T-helper 2 cell treated with Interferon-gamma antibody and Interleukin-4, amounts not matched to agents 100 ng/mL and 5 ng/mL, for 36 hours (primary cell): ENCODE data around the gene UBE2L3. TPM values are rescaled to one million over a fixed set of nuclear protein-coding genes. Genes with fewer than 3 reads are reported as not detected.
"Not testable (repeated sequence)": the region's sequence is repeated elsewhere in the genome, so short reads cannot be mapped to it uniquely, and the experiment has no call there.

Experiments
- intact Hi-C: fragments of 100-400 bp; cut with micrococcal nuclease; formaldehyde crosslinking; loops from one replicate; pipeline ENCODE4 v1.15.1; 2023
- total RNA-seq: library from RNA; stranded (reverse); gene quantifications from 2 replicates; pipeline ENCODE4 v1.2.3, GENCODE V29; 2022

The UBE2L3 gene
- total RNA-seq, 1 donor from 2014 or later, result 62.7 TPM

DNA sequence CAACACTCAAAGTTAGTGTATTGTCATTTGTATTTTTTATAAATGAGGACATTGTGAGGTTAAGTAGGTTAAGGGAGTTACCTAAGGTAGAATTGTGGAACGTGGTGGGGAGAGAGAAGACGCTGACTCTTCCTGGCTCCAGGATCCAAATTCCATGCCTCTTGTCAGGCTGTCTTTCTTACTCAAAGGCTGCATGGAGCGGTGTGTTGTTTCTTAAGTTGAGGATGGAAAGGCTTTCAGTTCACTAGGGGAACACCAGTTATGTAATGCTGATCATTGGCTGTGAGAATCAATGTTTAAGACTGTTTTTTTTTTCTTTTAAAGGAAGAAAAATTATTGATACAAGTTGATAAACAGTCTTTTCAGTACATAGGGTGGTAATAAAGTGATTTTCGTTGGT, 2.9 kb downstream of the UBE2L3 start:
- intact Hi-C loops, result no loop called here

DNA sequence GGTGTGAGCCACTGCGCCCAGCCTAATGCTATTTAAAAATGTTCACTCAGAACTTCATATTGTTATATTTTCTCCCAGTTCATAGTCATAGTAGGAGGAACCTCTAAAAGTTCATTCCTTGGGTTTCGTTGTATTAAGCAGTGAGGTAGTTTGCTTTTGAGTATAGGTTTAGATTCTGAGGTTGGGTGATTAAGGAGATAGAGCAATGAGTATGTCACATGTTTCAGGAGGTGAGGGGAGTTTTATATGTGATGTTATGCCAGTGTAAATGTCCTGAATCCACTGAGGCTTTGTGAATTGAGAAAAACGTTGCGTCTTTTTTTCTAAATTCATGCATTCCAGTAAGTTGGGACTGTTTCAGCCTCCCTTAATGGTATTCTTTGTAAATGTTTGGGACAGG, 4.2 kb downstream of the UBE2L3 start:
- intact Hi-C loops, result no loop called here

DNA sequence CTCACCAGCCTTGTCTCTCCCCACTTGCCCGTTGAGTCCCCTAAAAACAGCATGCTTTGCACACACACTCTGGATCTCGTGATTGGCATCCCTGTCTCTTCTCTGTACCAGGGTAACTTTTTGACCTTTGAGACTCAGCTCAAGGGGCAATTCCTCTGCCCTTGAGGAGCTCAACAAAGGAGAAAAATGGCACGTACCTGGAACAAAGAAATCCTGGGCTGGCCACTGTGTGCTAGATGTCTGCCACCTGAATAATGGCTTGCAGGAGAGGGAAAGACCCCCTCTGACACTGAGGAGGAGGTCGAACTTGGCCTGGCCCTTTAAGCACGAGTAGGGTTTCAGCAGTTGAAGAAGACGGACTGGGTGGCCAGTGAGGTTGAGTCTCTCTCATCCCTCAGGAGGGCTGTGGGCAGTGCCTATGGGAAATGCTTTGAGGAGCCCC, 5.8 kb downstream of the UBE2L3 start:
- intact Hi-C loops, result no loop called here

DNA sequence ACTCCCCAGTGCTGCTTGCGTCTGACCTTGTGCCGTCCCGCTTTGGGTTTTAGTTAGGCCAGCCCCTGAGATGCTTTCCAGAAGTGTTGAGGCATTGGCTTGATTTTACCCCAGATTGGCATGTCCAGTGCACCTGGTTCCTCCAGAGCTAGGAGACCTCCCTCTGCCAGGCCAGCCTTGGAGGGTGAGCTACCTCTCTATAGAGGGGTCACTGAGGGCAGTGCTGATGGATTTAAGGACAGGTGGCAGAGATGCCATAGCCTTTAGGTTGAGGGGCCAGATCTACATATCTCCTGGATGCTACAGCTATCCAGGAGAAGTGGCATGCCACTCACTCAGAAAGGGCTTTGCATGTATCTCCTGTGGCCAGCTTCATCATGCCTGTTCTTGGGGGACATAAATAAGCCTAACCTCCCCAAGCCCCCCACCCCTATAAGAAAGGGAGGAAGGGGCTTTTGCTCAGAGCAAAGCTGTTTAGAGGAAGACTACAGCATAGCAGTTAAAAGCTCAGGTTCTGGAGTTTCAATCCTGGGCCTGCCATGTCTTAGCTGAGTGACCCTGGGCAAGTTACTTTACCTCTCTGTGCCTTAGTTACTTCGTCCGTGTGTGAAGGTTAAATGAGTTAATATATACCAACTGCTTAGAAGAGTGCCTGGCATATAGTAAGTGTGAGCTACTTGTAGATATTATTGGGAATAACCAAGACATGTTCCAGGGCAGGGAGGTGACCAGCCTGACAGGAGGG, 6.4 kb downstream of the UBE2L3 start:
- intact Hi-C loops, result no loop called here

DNA sequence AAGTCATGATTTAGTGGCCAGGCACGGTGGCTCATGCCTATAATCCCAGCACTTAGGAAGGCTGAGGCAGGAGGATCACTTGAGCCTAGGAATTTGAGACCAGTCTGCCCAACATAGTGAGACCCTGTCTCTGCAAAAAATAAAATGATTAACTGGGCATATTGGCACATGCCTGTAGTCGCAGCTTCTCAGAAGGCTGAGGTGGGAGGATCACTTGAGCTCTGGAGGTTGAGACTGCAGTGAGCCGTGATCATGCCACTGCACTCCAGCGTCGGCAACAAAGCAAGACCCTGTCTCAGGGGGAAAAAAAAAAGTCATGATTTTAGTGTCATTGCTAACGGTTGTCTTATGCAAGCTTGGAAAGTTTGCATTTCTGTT, 11.9 kb downstream of the UBE2L3 start:
- intact Hi-C loops, result no loop called here

DNA sequence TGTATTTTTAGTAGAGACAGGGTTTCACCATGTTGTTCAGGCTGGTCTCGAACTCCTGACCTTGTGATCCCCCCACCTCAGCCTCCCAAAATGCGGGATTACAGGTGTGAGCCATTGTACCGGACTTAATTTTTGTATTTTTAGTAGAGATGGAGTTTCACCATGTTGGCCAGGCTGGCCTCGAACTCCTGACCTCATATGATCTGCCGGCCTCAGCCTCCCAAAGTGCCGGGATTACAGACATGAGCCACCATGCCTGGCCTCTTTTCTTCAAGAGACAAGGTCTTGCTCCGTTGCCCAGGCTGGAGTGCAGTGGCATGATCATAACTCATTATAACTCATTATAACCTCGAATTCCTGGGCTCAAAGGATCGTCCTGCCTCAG, 13.1 kb downstream of the UBE2L3 start:
- intact Hi-C loops, result not testable (repeated sequence)

DNA sequence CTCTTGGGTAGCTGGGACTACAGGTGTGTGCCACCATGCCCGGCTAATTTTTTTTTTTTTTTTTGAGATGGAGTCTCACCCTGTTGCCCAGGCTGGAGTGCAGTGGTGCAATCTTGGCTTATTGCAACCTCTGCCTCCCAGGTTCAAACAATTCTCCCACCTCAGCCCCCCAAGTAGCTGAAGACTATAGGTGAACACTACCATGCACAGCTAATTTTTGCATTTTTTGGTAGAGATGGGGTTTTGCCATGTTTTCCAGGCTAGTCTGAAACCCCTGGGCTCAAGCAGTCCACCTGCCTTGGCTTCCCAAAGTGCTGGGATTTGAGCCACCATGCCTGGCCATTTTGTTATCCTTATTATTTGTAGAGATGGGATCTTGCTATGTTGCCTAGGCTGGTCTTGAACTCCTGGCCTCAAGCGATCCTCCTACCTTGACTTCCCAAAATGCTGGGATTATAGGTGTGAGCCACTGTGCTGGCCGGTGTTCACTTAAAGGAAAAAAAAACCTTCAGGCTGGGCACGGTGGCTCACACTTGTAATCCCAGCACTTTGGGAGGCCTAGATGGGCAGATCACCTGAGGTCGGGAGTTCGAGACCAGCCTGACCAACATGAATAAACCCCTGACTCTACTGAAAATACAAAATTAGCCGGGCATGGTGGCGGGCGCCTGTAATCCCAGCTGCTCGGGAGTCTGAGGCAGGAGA, 13.6 kb downstream of the UBE2L3 start:
- intact Hi-C loops, result not testable (repeated sequence)

DNA sequence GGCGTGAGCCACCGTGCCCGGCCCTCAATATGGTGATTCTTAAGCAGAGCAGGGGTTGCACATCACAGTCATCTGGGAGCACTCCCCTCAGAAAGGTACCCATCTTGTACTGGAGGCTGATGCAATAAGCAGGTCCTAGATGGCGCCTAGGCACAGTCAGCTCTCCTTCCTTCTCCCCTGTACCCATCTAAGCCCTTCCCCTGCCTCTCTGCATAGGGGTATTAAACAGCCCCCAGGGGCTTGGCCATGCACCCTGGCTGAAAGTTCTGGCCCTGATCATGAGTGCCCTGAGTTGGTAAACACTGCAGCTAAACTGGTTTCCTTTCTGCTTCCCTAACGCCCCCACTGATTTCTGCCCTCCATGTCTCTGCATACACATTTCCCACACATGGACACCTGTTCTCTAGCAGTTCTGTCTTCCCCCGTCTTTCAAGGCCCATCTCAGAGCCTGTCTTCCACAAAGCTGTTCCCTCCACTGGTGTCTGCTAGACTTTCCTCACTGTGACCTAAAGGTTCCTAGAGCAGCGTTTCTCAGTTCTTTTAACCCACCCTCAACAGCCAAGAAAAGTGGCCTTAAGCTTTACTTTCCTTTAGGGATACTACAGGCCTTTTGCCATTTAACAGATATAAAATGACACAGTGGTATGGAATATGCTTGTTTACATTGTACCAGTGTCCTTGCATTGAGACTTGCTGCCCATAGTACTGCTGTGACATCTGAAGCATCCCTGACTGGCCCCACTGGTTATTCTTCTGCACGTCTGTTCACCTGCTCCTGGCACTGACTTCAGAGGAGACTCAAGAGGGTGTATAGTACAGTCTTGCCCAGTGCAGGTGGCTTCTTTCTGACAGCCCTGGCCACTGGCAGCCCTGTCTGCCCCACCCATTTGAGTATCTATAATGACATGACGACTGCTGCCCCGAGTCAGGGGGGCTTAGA, 15.6 kb downstream of the UBE2L3 start:
- intact Hi-C loops, result no loop called here

DNA sequence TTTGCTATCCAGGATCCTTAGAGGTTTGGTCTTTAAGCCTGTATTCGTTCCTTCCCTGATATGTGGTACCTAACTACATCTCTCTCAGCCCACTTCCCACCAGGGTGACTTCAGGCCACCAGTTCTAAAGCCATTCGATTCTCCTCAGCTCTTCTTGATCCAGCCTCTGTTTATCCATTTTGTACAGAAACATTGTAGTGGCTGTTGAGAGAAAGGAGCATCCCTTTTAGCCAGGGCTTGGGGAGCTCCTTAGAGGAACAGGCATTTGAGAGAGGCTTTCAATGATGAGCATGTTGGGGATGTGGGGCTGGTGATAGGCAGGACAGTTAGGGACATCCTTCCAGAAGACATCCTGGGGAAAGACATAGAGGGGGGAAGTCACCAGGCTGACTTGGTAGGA, 17.9 kb downstream of the UBE2L3 start:
- intact Hi-C loops, result no loop called here

DNA sequence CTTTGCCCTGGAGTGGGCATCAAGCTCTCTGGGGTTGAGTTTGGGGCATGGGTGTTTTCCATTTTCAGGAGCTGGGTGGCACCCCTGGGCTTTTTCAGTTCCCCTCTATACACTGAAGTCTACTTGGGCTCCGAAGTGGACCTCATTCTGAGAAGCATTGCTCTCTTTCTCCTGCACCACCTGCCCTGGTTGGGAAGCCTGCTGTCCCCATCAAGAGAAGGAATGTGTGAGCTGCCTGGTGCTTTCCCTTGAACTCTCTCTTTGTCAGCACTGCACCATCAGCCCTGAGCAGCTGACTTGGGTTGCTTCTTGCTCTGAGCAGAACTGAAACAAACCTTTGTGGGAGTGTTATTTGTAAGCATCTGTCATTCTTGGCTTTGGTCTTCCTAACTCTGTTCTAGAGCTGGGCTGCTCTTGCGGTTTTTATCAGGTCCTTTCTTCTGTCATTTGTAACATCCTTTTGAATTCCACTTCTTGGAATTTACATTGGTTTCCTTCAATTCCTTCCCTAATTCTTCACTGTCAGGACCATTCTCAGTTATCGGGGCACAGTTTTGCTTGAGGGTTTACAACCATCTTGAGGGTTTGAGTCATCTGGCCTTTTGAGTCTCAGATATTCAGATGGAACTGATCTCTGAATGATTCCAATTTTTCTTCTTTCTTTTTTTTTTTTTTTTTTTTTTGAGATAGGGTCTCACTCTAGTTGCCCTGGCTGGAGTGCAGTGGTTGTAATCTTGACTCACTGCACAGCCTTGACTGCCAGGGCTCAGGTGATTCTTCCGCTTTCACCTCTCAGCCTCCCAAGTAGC, 20.5 kb downstream of the UBE2L3 start:
- intact Hi-C loops, result no loop called here

DNA sequence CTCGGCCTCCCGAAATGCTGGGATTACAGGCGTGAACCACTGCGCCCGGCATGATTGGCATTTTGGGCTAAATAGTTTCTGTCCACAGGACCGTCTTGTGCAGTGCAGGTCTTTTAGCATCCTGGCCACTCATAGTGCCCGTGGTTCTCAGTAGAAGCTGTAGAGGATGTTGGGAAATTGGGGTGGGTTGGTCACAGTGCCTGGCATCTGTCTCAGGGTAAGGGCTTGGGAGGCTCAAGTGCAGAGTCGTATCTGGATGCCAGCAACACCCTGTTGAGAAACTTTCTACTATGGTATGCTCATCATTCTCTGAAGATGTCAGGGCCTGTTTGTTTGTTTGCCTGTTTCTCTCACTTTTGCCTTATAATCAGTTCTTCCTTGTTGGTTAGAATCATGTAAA, 21.9 kb downstream of the UBE2L3 start:
- intact Hi-C loops, result no loop called here

DNA sequence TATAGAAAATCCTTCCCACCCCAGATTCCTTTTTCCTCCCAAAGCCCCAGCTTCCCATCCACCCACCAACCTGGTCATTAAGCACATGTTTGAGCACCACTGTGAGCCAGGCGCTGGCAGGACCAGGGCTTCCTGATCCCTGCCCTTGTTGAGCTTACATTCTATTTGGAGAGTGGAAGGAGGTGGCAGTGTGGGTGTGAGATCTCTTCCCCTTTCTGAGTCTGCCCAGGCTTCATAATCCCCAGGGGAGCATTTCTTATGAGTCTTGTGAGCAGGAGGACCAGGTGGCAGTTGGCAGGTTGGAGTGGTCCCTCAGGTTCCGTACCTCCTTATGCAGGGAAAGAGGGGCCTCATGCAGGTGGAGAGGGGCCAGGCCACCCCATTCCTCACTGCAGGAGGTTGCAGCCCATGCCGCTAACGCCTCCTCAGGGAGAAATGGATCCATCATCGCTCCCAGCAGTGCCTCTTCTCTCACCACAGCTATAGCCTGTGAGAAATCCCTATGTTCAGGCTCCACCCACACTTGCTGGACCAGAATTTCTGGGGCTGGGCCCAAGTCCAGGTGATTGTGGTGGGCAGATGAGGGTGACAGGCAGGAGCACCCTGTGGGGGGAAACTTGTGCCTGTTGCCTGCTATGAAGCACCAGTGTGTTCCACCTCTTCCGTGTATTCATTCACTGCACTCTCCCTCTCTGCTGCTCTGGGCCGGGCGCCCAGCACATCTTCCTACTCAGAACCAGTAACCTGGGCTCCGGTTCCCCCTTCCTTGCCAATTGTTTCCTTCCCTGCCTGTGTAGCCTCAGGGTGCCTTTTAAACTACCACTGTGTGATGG, 23.5 kb downstream of the UBE2L3 start:
- intact Hi-C loops, result no loop called here

DNA sequence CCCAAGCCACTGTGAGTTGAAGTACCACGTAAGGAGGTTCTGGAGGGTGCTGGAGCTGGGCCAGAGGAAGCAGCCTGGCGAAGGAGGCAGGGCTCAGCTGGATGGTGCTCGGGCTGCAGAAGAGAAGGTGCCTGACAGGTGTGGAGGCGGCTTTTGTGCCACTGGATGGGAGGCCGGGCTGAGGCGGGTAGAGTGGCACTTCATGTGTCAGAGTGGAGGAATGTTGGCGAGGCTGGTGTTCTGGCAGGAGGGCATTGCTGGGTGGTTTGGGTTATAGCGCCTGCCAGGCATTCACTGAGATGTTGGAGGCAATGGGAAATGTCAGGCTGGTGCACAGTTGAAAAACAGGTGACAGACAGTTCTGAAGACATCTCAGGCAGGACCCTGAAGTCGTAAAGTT, 24.2 kb downstream of the UBE2L3 start:
- intact Hi-C loops, result no loop called here

DNA sequence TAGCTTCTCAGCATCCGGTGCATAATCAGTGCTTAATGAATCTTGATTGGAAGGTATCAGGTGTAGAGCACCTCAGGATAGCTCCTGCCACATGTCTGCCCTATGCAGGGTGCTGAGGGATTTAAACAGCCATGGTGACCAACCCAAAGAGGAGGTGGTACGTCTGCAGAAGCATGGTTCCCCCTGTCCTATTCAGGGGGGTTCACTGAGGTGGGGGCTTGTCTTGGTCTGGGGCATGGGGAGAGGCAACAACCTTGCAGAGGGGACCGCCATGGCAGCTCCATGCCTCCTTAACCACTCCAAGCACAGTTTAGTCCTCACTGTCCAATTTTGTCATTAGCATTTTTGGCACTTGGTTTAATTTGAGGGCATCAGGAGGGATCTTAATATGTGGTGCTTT, 24.9 kb downstream of the UBE2L3 start:
- intact Hi-C loops, result no loop called here

DNA sequence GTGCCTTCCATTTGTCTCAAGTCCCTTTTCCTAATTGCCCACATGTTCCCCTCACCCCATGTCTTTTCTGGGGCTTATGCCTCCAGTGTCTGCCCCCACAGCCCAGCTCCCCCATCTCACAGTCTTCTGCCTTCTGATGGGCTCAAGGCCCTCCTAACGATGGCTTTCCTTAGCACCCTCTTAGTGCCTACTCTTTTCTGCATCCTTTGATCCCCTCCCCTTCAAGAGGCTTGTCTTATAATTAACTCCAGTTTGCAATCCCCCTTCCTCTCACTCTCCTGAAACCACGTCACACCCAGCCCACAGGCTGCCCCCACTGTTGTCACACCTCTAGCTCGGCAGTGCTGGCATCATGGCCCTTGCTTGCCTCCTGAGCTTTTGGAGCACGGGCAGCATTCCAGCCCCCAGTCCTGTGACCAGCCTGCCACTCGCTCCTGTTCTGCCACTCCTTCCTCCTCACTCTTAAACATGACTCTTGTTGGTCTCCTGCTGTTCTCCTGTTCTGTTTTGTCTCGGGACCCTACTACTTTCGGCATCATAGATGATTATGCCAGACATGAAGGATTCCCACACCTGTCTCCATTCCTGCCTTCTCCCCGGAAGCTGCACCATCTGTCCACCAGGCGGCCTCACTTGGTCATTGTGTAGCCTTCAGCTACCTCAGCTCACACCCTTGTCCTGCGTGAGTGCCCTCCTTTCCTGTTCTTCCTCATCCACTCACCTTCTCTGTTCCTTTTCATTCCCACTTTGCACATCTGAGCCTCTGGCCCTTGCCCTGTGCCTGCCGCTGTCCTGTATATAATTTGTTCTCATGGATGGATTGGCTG, 26.1 kb downstream of the UBE2L3 start:
- intact Hi-C loops, result no loop called here

DNA sequence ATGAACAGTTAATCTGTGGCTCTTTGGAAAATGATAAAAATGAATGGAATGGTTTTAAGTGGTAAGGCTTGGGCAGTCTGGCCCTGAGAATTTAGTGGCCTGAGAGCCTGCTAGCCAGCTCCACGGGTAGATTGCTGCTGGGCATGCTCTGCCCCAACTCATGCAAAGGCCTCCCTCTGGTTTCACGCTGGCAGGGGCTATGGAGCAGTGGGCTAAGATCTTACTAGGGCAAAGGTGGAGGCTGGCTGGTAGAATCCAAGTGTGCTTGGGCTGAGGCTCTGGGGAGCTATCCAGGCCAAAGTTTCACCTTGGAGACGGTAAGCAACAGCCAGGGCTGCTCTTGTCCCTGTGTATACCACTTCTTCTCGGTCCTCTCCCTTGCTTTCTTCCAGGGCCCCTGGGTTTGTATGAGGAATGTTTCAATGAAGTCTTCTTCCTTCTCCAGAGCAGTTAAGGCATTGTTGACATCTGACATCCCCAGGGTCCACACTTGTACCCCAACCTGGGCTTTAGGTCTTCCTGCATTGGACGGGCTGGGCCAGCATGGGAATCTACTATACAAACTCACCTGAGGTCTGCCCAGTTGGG, 27.4 kb downstream of the UBE2L3 start:
- intact Hi-C loops, result no loop called here

DNA sequence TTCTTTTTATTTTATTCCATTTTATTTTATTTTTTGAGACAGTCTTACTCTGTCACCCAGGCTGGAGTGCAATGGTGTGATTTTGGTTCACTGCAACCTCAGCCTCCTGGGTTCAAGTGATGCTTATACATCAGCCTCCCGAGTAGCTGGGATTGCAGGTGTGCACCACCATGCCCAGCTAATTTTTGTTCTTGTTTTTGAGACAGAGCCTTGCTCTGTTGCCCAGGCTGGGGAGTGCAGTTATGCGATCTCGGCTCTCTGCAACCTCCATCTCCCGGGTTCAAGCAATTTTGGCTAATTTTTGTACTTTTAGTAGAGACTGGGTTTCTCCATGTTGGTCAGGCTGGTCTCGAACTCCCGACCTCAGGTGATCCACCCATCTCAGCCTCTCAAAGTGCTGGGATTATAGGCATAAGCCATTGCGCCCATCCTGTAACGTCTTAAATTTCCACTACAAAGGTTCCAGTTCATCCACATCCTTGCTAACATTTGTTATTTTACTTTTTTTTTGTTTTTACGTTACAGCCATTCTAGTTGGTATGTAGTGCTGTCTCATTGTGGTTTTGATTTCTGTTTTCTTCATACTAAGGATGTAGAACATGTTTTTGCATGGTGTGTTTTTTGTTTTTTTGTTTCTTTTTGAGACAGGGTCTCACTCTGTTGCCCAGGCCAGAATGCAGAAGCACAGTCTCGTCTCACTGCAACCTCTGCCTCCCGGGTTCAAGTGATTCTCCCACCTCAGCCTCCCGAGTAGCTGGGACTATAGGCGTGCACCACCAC, 29.0 kb downstream of the UBE2L3 start:
- intact Hi-C loops, result not testable (repeated sequence)

DNA sequence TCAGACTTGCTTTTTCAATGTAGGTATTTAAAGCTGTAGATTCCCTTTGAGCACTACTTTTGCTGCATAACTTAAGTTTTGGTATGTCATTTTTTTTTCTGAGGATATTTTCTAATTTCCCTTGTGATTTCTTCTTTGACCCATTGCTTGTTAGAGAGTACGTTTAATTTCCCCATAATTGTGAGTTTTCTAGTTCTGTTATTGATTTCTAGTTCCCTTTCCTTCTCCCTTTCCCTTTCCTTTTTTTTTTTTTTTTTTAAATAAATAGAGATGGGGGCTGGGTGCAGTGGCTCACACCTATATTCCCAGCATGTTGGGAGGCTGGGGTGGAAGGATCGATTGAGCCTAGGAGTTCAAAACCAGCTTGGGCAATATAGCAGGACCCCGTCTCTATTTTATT, 30.8 kb downstream of the UBE2L3 start:
- intact Hi-C loops, result no loop called here
